ENCODE results near the gene DUS3L.

GRCh38 chr19:5738423-5738822 is 52.5 kb downstream of the DUS3L start:
- no peak for TF ChIP-seq GATA2 (IDR thresholded peaks at IDR 0.05; ENCODE audit: low read depth, low read length)
- no peak for TF ChIP-seq GATA3 (IDR thresholded peaks at IDR 0.05; ENCODE audit: low read depth, low read length)
